ENCODE data around the gene INSC. TPM values are rescaled to one million over a fixed set of nuclear protein-coding genes. Genes with fewer than 3 reads are reported as not detected.

The INSC gene
- total RNA-seq, 2 donors from 2014 or later: 0.52 to 3.6 TPM

GRCh38 chr11:15248749-15249148 lies 134.0 kb downstream of the INSC start:
- ATAC-seq (no peak), DNase-seq (no peak)
- no peaks in the 10 kb centered on the region for H3K4me1 ChIP-seq
- H3K9me3 ChIP-seq: no peaks in the 10 kb centered on the region
- intact Hi-C loops (cut with DNase I): no loop called here
- H3K36me3 ChIP-seq (replicated peaks in 1 of 2; ENCODE audit: insufficient read depth in 1 of 2, low read depth in 2 of 2): no peaks in the 10 kb centered on the region
- no peaks in the 10 kb centered on the region for H3K27me3 ChIP-seq
- 73 to 82% methylated on average over 3 of the region's 3 CpGs for WGBS, 2 donors
- H3K27ac ChIP-seq: no peak overlapping the region
- no peak overlapping the region for H3K4me3 ChIP-seq
- no peak for TF ChIP-seq CTCF (IDR thresholded peaks at IDR 0.05)
- TF ChIP-seq POLR2A (IDR thresholded peaks at IDR 0.05): no peak

- H3K4me3 ChIP-seq: no peak overlapping the region
- intact Hi-C loops (cut with DNase I): no loop called here
- H3K27me3 ChIP-seq: no peaks in the 10 kb centered on the region
- TF ChIP-seq CTCF (IDR thresholded peaks at IDR 0.05) (peak in 5 of 7 experiments; percentile 18 to 49 (median 24)), POLR2A (IDR thresholded peaks at IDR 0.05) (no peak)
- ATAC-seq (peak; percentile 96), DNase-seq (peak; percentile 30 to 64 (median 40))
- no peaks in the 10 kb centered on the region for H3K9me3 ChIP-seq
- H3K27ac ChIP-seq: peak overlapping the region in 1 of 4 donors; percentile 19
- WGBS, 2 donors: 27 to 32% methylated on average over 3 of the region's 3 CpGs
- no peaks in the 10 kb centered on the region for H3K36me3 ChIP-seq (replicated peaks in 1 of 2; ENCODE audit: insufficient read depth in 1 of 2, low read depth in 2 of 2)
- H3K4me1 ChIP-seq: peaks cover 11% of the 10 kb centered on the region
Observed at GRCh38 chr11:15258433-15259165, 143.9 kb downstream of the INSC start.

GRCh38 chr11:15266999-15267398 lies 152.3 kb downstream of the INSC start:
- ATAC-seq: no peak
- TF ChIP-seq CTCF (IDR thresholded peaks at IDR 0.05): no peak
- no peak for TF ChIP-seq POLR2A (IDR thresholded peaks at IDR 0.05)
- Histone ChIP-seq H3K27ac (no peak overlapping the region), H3K9me3 (peaks cover 0 to 4% (median 0%) of the 10 kb centered on the region in 3 donors), H3K4me1 (no peaks in the 10 kb centered on the region), H3K27me3 (no peaks in the 10 kb centered on the region), H3K36me3 (replicated peaks in 1 of 2; ENCODE audit: insufficient read depth in 1 of 2, low read depth in 2 of 2) (no peaks in the 10 kb centered on the region), H3K4me3 (no peak overlapping the region)
- no peak for DNase-seq
- intact Hi-C loops (cut with DNase I): no loop called here
- WGBS, 2 donors: 90 to 95% methylated on average over 1 of the region's 1 CpG

GRCh38 chr11:15268598-15268997 lies 153.9 kb downstream of the INSC start:
- Histone ChIP-seq H3K9me3 (peaks cover 0 to 4% (median 0%) of the 10 kb centered on the region in 3 donors), H3K27ac (no peak overlapping the region), H3K4me3 (no peak overlapping the region), H3K27me3 (no peaks in the 10 kb centered on the region), H3K36me3 (replicated peaks in 1 of 2; ENCODE audit: insufficient read depth in 1 of 2, low read depth in 2 of 2) (no peaks in the 10 kb centered on the region), H3K4me1 (no peaks in the 10 kb centered on the region)
- intact Hi-C loops (cut with DNase I): no loop called here
- ATAC-seq: no peak
- TF ChIP-seq POLR2A (IDR thresholded peaks at IDR 0.05) (no peak), CTCF (IDR thresholded peaks at IDR 0.05) (no peak)
- no peak for DNase-seq

- no peak for DNase-seq
- intact Hi-C loops (cut with DNase I): no loop called here
- H3K4me1 ChIP-seq: no peaks in the 10 kb centered on the region
Observed at GRCh38 chr11:15275141-15275540, 160.4 kb downstream of the INSC start.

More at GRCh38 chr11:15275141-15275540, 160.4 kb downstream of the INSC start:
- Histone ChIP-seq H3K36me3 (replicated peaks in 1 of 2; ENCODE audit: insufficient read depth in 1 of 2, low read depth in 2 of 2) (no peaks in the 10 kb centered on the region), H3K27me3 (no peaks in the 10 kb centered on the region), H3K4me3 (no peak overlapping the region), H3K9me3 (no peaks in the 10 kb centered on the region), H3K27ac (no peak overlapping the region)
- no peak for ATAC-seq
- TF ChIP-seq POLR2A (IDR thresholded peaks at IDR 0.05) (no peak), CTCF (IDR thresholded peaks at IDR 0.05) (no peak)
- 41 to 56% methylated on average over 2 of the region's 2 CpGs for WGBS, 2 donors

Measured in body of pancreas (tissue), 4 donors.